NCI-H526 treated with DMSO at 0.1 percent for 48 hours (cell line): ENCODE results near the gene RRBP1.
"Not testable (repeated sequence)": the region's sequence is repeated elsewhere in the genome, so short reads cannot be mapped to it uniquely, and the experiment has no call there.

Source experiments
- DNase-seq: peaks from one replicate; lab custom pipeline; 2025; lab: John Stamatoyannopoulos, UW

The RRBP1 gene

DNA sequence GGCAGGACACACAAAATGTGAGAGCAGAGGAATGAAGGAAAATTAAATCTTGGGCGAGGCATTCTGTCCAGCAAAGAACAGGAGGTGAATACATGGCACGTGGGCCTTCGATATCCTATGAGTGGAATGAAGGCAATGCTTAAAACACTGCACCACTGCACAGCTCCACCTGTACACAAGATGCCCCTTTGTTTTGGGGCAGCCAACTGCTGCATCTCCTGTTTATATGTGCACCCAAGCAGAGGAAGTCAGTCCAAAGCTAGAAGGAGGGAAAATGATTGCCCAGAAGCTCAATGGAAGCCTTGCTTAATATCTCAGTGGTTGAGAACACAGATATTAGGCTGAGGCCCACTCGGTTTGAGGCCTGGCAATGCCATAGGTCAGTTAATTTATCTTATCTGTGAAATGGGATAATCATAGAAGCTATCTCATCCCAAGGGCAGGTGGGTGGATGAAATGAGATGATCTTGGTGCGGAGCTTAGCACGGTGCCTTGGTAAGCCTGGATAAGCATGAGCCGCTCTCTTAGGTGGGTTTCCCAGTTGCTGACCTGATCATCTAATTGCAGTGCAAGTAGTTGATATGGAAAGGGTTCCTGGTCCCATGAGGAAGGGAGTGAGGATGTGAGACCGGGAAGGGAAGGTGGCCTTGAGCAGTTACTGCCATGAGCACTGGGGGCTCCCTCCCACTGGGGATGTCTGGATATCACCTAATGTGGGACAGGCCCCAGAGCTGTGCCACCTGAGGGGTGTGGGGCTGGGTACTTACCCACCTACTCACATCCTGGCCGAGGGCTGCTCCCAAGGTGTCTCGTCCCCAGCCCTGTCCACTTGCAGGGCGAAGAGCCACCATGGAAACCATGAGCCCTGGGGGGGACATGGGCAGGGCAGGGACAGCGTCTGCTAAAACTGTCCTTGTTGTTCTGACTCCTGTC lies 27.6 kb upstream of the RRBP1 start:
- DNase-seq: no peak

DNA sequence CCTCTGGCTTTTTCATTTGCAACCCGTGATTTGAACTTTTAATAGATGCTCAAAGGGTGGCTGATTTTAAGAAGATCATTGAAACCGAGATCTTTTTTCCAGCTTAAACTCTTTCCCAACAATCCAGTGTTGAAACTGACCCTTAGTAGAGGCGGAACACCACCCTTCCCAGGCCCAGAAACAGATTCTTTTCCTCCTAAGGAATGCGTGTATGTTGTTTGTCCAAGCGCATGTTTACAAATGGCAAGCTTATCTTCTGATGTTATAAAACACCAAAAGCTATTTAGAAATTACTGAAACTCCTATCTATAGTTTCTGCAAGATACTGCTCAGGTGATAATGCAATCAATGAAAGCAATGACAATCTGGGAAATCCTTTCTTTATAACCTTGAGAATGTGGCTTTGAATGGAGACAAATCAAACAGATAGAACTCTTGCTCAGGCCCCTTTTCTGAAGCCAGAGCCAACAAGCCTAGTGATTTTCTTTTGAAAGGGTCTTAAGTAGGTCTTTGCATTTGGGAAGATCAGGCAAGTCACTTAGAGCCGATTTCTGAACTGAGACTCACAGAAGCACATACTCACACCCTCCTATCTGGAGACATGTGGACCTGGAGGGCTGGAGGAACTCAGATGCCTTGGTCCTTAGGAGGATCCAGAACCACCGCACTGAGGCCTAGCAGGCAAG lies 26.8 kb upstream of the RRBP1 start:
- no peak for DNase-seq

DNA sequence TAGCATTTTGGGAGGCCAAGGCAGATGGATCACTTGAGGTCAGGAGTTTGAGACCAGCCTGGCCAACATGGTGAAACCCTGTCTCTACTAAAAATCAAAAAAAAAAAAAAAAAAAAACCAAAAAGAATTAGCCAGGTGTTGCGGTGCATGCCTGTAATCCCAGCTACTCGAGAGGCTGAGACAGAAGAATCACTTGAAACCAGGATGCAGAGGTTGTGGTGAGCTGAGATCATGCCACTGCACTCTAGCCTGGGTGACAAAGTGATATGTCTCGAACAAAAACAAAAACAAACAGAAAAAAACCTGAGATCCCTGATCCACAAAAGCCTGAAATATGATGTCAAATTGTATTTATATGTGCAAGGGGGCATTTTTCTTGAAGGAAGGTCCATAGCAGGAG lies 25.9 kb upstream of the RRBP1 start:
- DNase-seq: not testable (repeated sequence)

DNA sequence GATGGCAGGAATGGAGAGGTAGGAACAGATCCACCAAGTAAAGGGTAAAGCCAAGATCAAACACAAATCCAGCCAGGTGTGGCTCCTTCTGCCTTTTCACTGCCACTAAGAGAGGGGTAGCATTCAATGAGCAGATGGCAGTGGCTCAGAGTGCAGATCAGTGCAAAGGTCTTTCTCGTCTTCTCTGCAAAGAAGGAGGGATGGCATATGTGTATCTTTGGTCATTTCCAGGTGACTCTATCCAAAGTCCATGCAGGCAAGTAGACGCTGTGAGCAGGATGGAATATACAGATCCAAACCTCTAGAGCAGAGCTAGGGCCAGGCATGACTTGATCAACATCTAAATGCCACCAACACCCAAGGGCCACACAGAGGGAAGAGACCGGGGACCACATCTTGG lies 24.6 kb upstream of the RRBP1 start:
- DNase-seq: no peak

DNA sequence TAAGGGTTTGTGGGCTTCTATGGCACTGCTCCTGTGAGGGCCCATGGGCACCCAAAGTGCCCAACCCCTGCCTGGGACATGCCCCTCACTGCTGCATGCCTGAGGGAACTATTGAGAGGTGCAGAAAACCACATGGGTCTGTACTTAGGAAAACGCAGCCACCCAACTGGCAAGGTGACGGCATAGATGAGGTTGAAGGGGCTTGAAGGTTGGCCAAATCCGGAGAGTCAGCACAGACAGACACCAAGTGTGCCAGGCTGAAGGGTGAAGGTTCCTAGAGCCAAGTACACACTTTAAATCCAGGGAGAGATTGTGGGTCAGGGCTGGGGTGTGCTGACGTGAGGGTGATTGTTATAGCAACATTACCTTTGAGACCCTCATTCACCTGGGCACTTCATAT lies 23.9 kb upstream of the RRBP1 start:
- no peak for DNase-seq

DNA sequence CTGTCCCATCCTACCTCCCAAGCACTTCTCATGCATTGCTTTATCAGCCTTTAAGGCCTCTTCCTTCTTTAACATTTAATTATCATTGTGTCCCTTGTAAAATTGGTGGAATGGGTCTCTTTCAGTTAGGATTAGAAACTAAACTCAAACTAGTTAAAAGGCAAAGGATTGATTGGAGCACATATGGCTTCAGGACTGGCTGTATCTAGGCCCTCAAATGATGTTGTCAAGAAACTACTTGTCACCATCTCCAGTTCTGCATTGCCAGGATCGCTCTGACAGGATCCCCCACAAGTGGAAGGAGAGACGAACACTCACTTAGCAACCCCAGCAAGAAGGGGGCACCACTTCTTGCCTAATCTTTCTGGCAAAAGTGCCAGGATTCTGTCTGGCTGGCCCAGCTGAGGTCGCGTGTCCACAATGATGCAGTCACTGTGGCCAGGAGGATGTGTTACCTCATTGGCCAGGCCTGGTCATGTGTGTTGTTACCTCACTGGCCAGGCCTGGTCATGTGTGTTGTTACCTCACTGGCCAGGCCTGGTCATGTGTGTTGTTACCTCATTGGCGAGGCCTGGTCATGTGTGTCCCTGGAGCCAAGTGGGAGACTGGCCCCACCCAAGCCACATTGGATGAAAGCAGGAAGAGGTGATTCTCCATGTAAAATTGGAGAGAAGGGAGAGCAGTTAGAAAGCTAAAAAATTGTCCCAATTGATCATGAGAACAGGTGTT lies 22.7 kb upstream of the RRBP1 start:
- no peak for DNase-seq

DNA sequence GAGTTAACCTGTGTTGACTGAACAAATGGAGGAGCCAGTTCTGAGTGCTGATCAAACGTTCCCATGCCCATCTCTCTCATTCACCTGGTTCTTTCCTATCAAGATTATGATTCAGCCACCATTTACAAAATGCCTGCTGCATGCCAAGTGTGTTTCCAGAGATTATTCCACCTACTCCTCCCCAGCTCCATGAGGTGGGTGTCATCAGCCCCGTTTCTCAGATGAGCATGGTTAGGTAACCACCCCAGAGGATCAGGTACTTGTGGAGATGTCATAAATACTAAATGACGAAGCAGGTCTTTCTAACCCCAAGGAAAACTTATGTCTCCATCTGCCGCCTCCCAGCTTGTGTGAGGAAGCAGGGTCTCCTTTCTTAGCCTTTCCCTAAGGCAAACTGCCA lies 19.8 kb upstream of the RRBP1 start:
- no peak for DNase-seq

DNA sequence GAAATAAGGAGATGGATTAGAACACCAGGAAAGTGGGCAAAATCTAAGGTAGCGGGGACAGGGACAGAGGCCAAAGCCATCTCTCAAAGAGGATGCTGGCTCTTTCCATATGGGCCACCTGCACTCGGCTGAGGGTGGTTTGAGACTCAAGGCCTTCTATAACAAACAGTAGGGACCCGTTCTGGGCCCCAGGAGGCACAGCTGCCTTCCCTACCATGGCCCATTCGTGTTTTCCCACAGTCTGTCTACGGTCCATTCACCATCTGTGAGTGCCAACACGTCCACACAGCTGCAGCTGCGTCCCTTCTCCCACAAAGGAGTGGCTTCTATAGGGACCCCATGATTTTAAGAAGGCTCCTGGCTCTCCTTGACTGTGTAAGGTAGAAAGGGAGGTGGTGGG lies 18.6 kb upstream of the RRBP1 start:
- DNase-seq: no peak

DNA sequence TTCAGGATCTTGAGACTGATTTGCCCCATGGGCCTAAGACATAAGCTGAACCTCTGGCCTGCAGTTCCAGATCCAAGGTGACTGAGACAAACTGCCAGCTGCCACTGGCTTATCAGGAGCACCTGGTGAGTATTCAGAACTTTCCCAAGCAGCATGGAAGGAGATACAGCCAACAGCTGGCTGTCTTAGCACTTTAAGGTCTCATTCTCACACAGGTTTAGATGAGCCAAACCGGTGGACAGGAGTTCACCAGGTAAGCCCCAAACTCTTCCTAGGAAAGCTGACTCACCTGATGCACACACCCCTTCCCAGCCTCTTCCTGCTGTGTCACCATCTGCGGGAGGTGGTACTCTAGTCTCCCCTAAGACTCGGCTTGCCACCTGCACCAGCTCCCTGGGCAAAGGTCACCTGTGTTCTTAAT lies 17.9 kb upstream of the RRBP1 start, which contains the start of gene BANF2:
Gene BANF2, plus strand, starts transcription at position 36 of the 421 bp plus-strand sequence. CDS start 25,060 bp downstream, outside the sequence.
- DNase-seq: no peak

DNA sequence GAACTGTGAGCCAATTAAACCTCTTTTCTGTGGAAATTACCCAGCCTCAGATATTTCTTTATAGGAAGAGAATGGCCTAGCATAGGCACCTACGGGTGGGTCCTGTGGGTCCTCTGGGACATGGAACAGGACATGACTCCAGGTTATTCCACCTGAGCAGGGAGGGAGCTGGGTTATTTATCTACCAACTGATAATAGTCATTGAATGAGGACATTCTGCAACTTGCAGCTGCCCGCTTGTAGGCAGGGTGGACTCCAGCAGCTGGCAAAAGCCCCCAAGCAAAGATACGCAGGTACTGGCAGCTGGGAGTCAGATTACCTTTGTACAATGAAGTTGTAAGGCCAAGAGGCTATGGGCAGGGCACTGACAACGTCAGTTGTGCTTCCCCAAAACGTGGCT lies 16.3 kb upstream of the RRBP1 start:
- DNase-seq: no peak

DNA sequence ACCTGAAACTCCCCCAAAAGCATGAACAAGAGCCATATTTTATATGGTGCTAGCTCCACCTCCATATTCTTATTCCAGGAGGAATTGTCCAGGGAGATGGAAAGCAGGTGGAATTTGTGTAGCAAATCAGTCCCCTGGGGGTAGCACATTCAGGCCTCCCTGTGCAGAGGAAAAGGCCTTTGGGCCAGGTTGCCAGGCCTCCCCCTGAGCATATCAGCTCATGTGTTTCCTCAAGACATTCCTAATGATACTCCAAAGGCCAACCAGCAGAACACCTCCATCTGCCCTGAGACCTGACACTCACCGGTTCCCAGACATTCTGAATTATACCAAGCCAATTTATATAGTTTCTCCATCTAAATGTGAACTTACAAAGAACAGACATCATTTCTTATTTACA lies 15.1 kb upstream of the RRBP1 start:
- peak; percentile 22 for DNase-seq

DNA sequence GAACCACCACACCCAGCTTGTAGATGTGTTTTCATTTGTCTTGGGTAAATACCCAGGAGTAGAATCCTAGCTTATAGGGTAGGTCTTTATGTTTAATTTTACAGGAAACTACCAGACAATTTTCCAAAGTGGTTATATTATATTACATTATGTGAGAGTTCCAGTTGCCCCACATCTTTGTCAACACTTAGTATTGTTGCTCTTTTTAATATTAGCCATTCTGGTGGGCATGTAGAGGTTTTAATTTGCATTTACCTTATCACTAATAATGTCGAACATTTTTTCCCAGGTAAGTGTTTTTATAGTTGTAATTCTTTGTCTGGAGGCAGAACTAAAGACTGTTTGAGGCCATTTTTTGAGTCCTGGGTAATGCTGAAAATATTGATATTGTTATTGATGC lies 14.2 kb upstream of the RRBP1 start:
- DNase-seq: no peak

DNA sequence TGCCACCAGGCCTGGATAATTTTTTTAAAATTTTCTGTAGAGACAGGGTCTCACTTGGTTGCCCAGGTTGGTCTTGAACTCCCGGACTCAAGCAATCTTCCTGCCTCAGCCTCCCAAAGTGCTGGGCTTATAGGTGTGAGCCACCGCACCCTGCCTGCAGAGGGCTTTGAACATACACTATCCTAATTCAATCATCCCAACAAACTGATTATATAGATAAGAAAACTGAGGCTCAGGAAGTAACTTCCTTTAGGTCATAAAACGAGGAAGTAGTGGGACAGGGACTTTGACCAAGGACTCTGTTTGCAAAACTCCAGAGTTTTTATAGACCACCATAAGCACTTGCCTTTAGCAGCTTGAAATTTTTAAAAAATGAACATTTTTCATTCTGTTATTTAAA lies 12.7 kb upstream of the RRBP1 start:
- DNase-seq: no peak

DNA sequence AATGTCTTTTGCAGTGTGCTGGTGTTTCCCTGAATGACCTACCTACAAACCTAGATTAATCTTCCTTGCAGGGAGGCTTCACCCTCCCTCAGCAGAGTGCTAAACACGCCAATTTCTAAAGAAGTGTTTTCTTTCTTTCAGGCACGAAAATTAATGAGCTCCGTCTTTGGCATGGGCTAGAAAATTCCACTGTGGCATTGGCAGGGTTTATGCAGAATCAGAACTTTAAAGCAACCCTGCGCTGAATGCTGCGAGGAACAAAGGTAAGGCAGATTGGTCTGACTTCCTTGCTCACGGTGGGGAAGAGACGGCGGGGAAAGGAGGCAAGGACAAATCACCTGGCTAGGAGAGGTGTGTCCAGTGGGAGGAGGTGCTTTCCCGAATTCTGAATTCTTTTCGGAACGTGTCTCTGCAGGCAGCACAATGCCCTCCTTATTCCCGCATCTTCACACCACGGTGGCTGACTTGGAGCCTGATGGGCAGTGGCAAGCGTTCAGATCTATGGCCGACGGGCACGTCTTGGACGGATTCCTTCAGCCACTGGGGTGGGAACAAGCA lies 11.5 kb upstream of the RRBP1 start:
- no peak for DNase-seq

DNA sequence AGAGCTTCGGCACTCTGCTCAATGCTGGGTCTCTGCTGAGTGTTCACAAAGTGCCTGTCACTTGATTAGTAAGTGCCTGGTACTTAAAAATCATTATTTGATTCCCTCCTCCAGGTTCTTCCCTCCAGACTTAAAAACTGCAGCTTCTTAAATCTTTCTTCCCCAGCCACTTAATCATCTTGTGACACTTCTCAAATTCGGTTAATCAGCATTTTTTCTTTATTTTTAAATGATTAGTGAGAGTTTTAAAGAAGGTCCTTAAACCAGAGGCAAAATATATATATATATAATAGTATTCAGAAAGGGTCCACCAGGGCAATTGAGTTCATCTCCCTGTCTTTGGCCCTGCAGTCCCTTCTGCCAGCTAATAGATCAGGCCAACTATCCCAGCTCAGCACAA lies 9.7 kb upstream of the RRBP1 start:
- DNase-seq: no peak

DNA sequence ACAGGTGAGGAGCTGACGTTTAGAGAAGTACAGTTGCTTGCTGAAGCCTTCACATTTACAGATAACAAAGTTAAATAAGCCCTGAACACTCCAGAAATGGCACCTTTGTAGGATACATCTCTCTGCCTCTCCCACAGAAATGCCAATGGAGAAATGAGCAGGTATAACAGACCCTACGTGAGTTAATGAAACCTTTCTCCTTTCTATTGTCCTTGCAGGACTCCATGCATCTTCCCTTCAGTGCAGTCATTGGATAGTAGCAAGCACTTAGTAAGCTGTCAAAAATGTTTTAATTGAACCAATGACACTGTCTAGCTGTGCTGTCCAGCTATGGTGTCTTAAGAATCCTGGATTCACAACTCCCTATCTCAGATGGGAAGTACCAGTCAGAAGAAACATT lies 8.1 kb upstream of the RRBP1 start:
- no peak for DNase-seq

DNA sequence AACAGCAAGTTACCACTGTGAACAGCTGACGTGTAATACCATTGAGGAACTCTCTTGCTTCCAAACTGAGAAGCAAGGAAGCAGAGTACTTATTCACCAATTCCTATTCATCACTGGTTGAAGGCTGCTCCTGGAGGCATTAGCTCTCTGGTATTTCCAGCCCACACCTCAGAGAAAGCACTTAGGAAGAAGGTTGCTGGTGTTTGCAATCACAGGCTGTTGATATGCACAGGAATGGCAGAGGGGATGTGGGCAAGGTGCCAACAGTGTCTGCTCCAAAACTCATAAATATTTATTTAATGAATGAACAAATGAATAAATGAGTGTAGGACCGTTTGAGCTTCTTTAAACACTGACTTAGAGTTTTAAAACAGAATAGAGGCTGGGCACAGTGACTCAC lies 6.9 kb upstream of the RRBP1 start:
- DNase-seq: no peak

DNA sequence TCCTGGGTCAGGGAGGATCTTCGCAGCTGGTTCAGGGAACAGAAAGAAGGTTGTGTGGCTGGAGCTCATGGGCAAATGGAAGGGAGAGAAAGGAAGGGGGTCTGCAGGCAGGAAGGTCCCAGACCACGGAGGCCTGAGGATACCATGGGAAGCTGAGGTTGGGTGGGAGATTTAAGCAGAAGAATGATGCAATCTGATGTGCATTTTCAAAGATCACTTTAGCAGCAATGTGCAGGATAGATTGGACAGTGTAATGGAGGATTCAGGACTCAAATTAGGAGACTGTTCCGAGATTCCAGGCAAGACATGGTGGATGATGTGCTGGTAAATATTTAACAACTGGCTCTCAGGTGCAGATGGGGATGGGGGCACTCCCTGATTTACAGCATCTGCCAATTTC lies 5.8 kb upstream of the RRBP1 start:
- no peak for DNase-seq

DNA sequence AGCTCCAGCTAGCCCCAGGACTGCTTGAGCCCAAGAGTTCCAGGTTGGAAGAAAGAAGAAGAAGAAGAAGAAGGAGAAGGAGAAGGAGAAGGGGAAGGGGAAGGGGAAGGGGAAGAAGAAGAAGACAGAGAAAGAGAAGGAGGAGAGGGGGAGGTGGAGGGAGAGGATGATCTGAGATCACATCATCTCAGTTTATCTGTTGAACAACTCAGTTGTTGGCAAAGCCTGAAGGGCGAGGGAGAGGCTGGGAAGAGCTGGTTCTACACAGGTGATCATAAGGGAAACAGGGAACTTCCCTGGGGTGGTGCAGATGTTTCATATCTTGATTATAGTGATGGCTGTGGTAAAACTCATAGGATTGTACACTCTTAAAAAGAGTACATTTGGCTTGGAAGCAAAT lies 3.1 kb upstream of the RRBP1 start:
- DNase-seq: no peak

DNA sequence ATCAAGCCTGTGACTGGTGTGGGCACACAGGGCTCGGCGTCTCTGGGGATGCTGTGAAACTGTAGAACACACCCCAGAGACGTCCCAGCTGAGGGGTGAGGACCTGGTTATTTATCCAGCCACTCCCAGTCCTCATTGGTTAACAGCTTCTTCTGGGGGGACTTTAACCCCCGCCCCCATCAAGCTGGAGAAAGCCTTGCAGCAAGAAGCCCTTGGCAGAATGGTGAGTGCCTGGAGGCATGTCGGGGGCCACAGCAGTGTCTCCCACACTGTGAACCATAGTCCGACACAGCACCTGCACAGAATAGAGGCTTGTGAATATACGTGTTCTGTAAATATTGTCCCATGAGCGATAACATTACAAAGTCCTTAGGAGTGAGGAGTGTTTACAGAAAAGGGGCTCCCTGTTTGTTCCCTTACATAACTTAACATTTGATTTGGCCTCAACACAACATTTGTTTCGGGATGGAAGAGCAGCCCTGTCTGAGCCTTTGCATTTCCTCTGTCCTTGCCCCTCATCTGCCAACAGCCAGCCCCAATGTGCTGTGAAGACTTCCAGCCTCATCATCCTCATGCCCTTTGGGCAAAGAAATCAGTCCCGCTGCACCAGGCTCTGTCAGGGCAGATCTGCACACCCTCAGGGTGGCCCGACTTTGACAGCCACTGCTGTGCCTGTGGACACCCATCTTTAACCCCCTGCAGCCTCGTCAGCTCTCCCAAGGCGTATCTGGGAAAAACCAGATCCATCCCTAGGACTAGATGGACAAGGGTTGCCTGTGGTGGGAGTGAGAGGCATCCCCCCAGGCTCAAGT lies 2.2 kb upstream of the RRBP1 start:
- DNase-seq: no peak
